NT2/D1 (cell line): ENCODE data around the gene PRKCB.

Experiments
- DNase-seq: peaks from one replicate; pipeline ENCODE4 v3.0.0-alpha.2; 2011; ENCODE audit warnings: low read depth, low spot score
- H3K27me3 ChIP-seq: 2 replicates; pipeline ENCODE4 v1.6.0; 2011; ENCODE audit warnings: mild to moderate bottlenecking; ENCODE audit not compliant: insufficient read length, insufficient read depth
- H3K36me3 ChIP-seq: 2 replicates; pipeline ENCODE4 v1.6.1; 2011; ENCODE audit warnings: mild to moderate bottlenecking, low read length, mixed read lengths; ENCODE audit not compliant: insufficient read depth, insufficient read length
- H3K4me1 ChIP-seq: 2 replicates; pipeline ENCODE4 v1.5.1; 2011; ENCODE audit not compliant: insufficient read depth, insufficient read length
- H3K4me3 ChIP-seq: 2 replicates; pipeline ENCODE4 v1.5.1; 2011; ENCODE audit warnings: low read depth; ENCODE audit not compliant: insufficient read length
- H3K9ac ChIP-seq: 2 replicates; pipeline ENCODE4 v1.6.0; 2011; ENCODE audit warnings: low read depth; ENCODE audit not compliant: insufficient read length
- H3K9me3 ChIP-seq: 2 replicates; pipeline ENCODE4 v1.5.1; 2011; ENCODE audit warnings: mild to moderate bottlenecking, low read length; ENCODE audit not compliant: insufficient read depth
- SUZ12 ChIP-seq: IDR thresholded peaks from 2 replicates; pipeline ENCODE4 v1.6.1; 2011; ENCODE audit not compliant: insufficient read length, insufficient read depth; ENCODE audit errors: extremely low read depth
- YY1 ChIP-seq: IDR thresholded peaks from 2 replicates; pipeline ENCODE4 v1.6.1; 2011; ENCODE audit not compliant: insufficient read length, insufficient read depth
- ZNF274 ChIP-seq: IDR thresholded peaks from 2 replicates; pipeline ENCODE4 v1.6.1; 2011; ENCODE audit warnings: mild to moderate bottlenecking, low read depth, low read length

PRKCB gene

GRCh38 chr16:23847251-23847650 is 11.5 kb downstream of the PRKCB start:
- Histone ChIP-seq H3K36me3 (no peaks in the 10 kb centered on the region), H3K27me3 (no peaks in the 10 kb centered on the region), H3K9me3 (peaks cover 2% of the 10 kb centered on the region; the same call in 1 of the 2 replicates), H3K4me3 (no peak overlapping the region), H3K4me1 (no peaks in the 10 kb centered on the region), H3K9ac (no peak overlapping the region)
- TF ChIP-seq SUZ12, result no peak
- TF ChIP-seq YY1, result no peak
- no peak for TF ChIP-seq ZNF274
- no peak for DNase-seq

DNA sequence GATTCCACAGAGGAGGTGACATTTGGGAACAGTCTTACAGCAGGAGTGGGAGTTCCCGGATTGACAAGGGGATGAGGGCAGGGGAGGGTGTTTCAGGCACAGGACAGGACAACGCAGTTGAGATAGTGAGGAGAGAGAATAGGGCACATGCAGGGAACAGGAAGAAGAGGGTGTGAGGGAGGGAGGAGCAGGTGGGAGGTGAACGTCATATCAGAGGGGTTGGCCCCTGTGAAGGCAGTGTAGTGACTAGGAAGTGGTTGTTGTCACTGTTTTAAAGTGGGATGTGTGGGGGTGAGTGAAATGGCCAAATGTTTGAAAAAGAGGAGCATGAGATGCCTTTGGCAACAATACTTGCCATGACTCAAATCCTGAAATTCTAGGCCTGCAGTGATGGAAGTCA is 12.2 kb downstream of the PRKCB start:
- no peaks in the 10 kb centered on the region for H3K27me3 ChIP-seq
- H3K4me1 ChIP-seq, result no peaks in the 10 kb centered on the region
- peaks cover 7% of the 10 kb centered on the region; the same call in 1 of the 2 replicates for H3K9me3 ChIP-seq
- no peaks in the 10 kb centered on the region for H3K36me3 ChIP-seq
- no peak overlapping the region for H3K9ac ChIP-seq
- no peak for DNase-seq
- TF ChIP-seq ZNF274, result no peak
- TF ChIP-seq SUZ12, result no peak
- no peak for TF ChIP-seq YY1
- no peak overlapping the region for H3K4me3 ChIP-seq

DNA sequence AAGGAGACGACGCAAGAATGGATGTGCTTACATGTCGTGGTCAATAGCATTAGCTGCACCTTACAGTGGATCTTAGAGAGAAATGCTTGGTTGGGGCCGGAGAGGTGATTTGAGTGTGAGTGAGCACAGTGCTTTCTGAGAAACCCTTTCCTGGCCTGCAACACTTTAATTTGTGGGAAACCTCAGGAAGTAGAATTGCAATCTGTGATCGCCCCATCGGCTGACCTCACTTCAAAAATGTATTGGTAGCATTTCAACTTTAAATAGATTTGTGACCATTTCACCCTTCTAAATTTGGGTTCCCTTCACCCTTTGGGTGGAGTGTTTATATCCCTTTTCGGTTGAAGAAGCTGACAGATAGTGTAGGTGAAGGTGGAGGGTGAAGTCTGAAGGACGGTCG is 13.2 kb downstream of the PRKCB start:
- Histone ChIP-seq H3K27me3 (no peaks in the 10 kb centered on the region), H3K36me3 (no peaks in the 10 kb centered on the region), H3K4me3 (no peak overlapping the region), H3K9me3 (peaks cover 7% of the 10 kb centered on the region; the same call in 1 of the 2 replicates), H3K9ac (no peak overlapping the region), H3K4me1 (no peaks in the 10 kb centered on the region)
- TF ChIP-seq YY1 (no peak), ZNF274 (no peak), SUZ12 (no peak)
- no peak for DNase-seq

DNA sequence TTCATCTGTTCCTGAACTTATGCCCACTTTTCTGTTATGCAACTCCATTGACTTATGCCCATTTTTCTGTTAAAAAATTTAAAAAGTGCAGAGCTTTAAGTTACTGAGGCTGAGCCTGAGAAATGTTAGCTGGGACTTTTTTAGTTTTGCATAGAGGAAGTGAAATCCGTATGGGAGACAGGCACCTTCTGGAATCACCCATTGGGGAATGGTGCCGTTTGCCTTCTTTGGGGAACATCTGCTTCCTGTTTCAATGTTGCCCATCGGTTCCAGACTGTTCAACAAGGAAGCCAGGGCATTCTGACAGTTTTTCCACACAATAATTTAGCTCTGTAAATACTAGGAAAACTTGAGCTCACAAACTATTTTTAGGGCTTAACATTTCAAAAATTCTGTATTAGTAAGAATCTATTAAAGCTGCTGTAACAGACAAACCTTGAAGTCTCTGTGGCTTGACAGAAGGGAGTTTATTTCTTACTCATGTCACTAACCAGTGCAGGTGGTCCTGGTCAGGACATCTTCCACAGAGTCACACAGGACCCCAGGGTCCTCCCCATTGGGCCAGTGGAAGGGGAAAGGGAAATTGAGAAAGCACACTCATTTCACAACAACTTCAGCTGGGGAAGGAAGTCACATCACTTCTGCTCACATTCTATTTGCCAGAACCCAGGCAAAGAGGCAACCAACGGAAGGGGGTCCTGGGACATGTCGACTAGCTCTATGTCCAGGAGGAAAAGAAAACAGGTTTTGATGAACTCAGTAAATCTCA is 17.2 kb downstream of the PRKCB start:
- Histone ChIP-seq H3K27me3 (peaks cover under 1% of the 10 kb centered on the region), H3K9me3 (peaks cover 7% of the 10 kb centered on the region; the same call in 1 of the 2 replicates), H3K4me1 (no peaks in the 10 kb centered on the region), H3K9ac (no peak overlapping the region), H3K36me3 (no peaks in the 10 kb centered on the region), H3K4me3 (no peak overlapping the region)
- DNase-seq, result no peak
- TF ChIP-seq SUZ12 (no peak), ZNF274 (no peak), YY1 (no peak)

GRCh38 chr16:23855010-23855409 is 19.2 kb downstream of the PRKCB start:
- Histone ChIP-seq H3K4me3 (no peak overlapping the region), H3K36me3 (no peaks in the 10 kb centered on the region), H3K9ac (no peak overlapping the region), H3K27me3 (peaks cover 17% of the 10 kb centered on the region), H3K9me3 (peaks cover 7% of the 10 kb centered on the region; the same call in 1 of the 2 replicates), H3K4me1 (no peaks in the 10 kb centered on the region)
- DNase-seq, result no peak
- TF ChIP-seq SUZ12 (no peak), ZNF274 (no peak), YY1 (no peak)

DNA sequence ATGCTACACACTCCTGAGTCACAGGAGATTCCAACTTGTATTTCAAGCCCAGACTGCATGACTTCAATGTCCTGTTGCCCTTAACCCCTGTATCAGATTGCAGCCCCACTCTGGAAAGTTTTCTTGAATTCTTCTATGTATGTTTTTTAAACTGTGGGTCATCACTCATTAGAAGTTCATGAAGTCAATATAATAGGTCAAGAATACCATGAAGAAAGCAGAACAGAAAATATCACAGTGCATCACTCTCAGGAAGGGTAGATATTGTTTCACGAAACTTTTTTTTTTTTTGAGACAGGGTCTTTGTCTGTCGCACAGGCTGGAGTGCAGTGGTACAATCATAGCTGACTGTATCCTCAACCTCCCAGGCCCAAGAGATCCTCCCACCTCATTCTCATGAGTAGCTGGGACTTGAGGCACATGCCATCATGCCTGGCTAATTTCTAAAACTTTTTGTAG is 20.5 kb downstream of the PRKCB start:
- peaks cover 22% of the 10 kb centered on the region for H3K27me3 ChIP-seq
- H3K36me3 ChIP-seq, result no peaks in the 10 kb centered on the region
- H3K4me3 ChIP-seq, result no peak overlapping the region
- no peak for DNase-seq
- no peak overlapping the region for H3K9ac ChIP-seq
- TF ChIP-seq ZNF274, result no peak
- no peak for TF ChIP-seq YY1
- TF ChIP-seq SUZ12, result no peak
- H3K4me1 ChIP-seq, result no peaks in the 10 kb centered on the region
- H3K9me3 ChIP-seq, result peaks cover 7% of the 10 kb centered on the region; the same call in 1 of the 2 replicates

- peaks cover 4% of the 10 kb centered on the region; the same call in 1 of the 2 replicates for H3K9me3 ChIP-seq
- H3K9ac ChIP-seq, result no peak overlapping the region
- no peaks in the 10 kb centered on the region for H3K36me3 ChIP-seq
- H3K4me3 ChIP-seq, result no peak overlapping the region
- DNase-seq, result no peak
- peaks cover 33% of the 10 kb centered on the region for H3K27me3 ChIP-seq
- TF ChIP-seq ZNF274, result no peak
- no peak for TF ChIP-seq YY1
- no peak for TF ChIP-seq SUZ12
- H3K4me1 ChIP-seq, result no peaks in the 10 kb centered on the region
Observed at GRCh38 chr16:23857256-23857880, 21.6 kb downstream of the PRKCB start.
